Measurements from ENCODE around the gene P2RY10. TPM values are rescaled to one million over a fixed set of nuclear protein-coding genes. Genes with fewer than 3 reads are reported as not detected.

Gene P2RY10
- total RNA-seq (2014; rRNA removed; shearing (Covaris generic)), result not detected in 2 replicates

GRCh38 chrX:78945186-78945912, at the start of gene P2RY10:
P2RY10 (plus strand) TSS chrX:78945391; CDS start chrX:78960521, 15,130 bp downstream.
- no peak for DNase-seq
- Histone ChIP-seq H3K4me3 (ENCODE audit: insufficient read depth, low read depth, low read length) (no peak within 1 kb of the TSS), H3K36me3 (replicated peaks; ENCODE audit: control insufficient read depth, insufficient read depth, low read length) (no peaks in the 10 kb centered on the region), H3K27me3 (ENCODE audit: control insufficient read depth, insufficient read depth, low read length) (no peaks in the 10 kb centered on the region)

- H3K27me3 ChIP-seq (ENCODE audit: control insufficient read depth, insufficient read depth, low read length), result no peaks in the 10 kb centered on the region
- H3K4me3 ChIP-seq (ENCODE audit: insufficient read depth, low read depth, low read length), result no peak overlapping the region
- DNase-seq, result no peak
- H3K36me3 ChIP-seq (replicated peaks; ENCODE audit: control insufficient read depth, insufficient read depth, low read length), result no peaks in the 10 kb centered on the region
These were observed 22.4 kb upstream of the P2RY10 start for GRCh38 chrX:78922754-78923153.

GRCh38 chrX:78923198-78924015, 21.8 kb upstream of the P2RY10 start:
- Histone ChIP-seq H3K4me3 (ENCODE audit: insufficient read depth, low read depth, low read length) (no peak overlapping the region), H3K36me3 (replicated peaks; ENCODE audit: control insufficient read depth, insufficient read depth, low read length) (no peaks in the 10 kb centered on the region), H3K27me3 (ENCODE audit: control insufficient read depth, insufficient read depth, low read length) (no peaks in the 10 kb centered on the region)
- no peak for DNase-seq

GRCh38 chrX:78931814-78932213, 13.4 kb upstream of the P2RY10 start:
- no peak overlapping the region for H3K4me3 ChIP-seq (ENCODE audit: insufficient read depth, low read depth, low read length)
- no peaks in the 10 kb centered on the region for H3K27me3 ChIP-seq (ENCODE audit: control insufficient read depth, insufficient read depth, low read length)
- H3K36me3 ChIP-seq (replicated peaks; ENCODE audit: control insufficient read depth, insufficient read depth, low read length), result no peaks in the 10 kb centered on the region
- DNase-seq, result no peak

- Histone ChIP-seq H3K4me3 (ENCODE audit: insufficient read depth, low read depth, low read length) (no peak overlapping the region), H3K27me3 (ENCODE audit: control insufficient read depth, insufficient read depth, low read length) (no peaks in the 10 kb centered on the region), H3K36me3 (replicated peaks; ENCODE audit: control insufficient read depth, insufficient read depth, low read length) (no peaks in the 10 kb centered on the region)
- DNase-seq, result no peak
These were observed 10.3 kb upstream of the P2RY10 start for GRCh38 chrX:78934866-78935265.

GRCh38 chrX:78944351-78944750, 840 bp upstream of the P2RY10 start:
- no peak for DNase-seq
- Histone ChIP-seq H3K4me3 (ENCODE audit: insufficient read depth, low read depth, low read length) (no peak overlapping the region), H3K36me3 (replicated peaks; ENCODE audit: control insufficient read depth, insufficient read depth, low read length) (no peaks in the 10 kb centered on the region), H3K27me3 (ENCODE audit: control insufficient read depth, insufficient read depth, low read length) (no peaks in the 10 kb centered on the region)

- H3K27me3 ChIP-seq (ENCODE audit: control insufficient read depth, insufficient read depth, low read length), result no peaks in the 10 kb centered on the region
- DNase-seq, result no peak
- H3K4me3 ChIP-seq (ENCODE audit: insufficient read depth, low read depth, low read length), result no peak overlapping the region
- no peaks in the 10 kb centered on the region for H3K36me3 ChIP-seq (replicated peaks; ENCODE audit: control insufficient read depth, insufficient read depth, low read length)
These were observed 1.2 kb downstream of the P2RY10 start for GRCh38 chrX:78946178-78946931.

GRCh38 chrX:78950009-78950835, 5.0 kb downstream of the P2RY10 start:
- no peaks in the 10 kb centered on the region for H3K36me3 ChIP-seq (replicated peaks; ENCODE audit: control insufficient read depth, insufficient read depth, low read length)
- no peaks in the 10 kb centered on the region for H3K27me3 ChIP-seq (ENCODE audit: control insufficient read depth, insufficient read depth, low read length)
- DNase-seq, result no peak
- H3K4me3 ChIP-seq (ENCODE audit: insufficient read depth, low read depth, low read length), result no peak overlapping the region

GRCh38 chrX:78957049-78957767, 12.0 kb downstream of the P2RY10 start:
- no peak overlapping the region for H3K4me3 ChIP-seq (ENCODE audit: insufficient read depth, low read depth, low read length)

GRCh38 chrX:78957768-78958130, 12.6 kb downstream of the P2RY10 start:
- Histone ChIP-seq H3K36me3 (replicated peaks; ENCODE audit: control insufficient read depth, insufficient read depth, low read length) (no peaks in the 10 kb centered on the region), H3K4me3 (ENCODE audit: insufficient read depth, low read depth, low read length) (no peak overlapping the region), H3K27me3 (ENCODE audit: control insufficient read depth, insufficient read depth, low read length) (no peaks in the 10 kb centered on the region)
- no peak for DNase-seq

More at GRCh38 chrX:78957049-78957767, 12.0 kb downstream of the P2RY10 start:
- Histone ChIP-seq H3K27me3 (ENCODE audit: control insufficient read depth, insufficient read depth, low read length) (no peaks in the 10 kb centered on the region), H3K36me3 (replicated peaks; ENCODE audit: control insufficient read depth, insufficient read depth, low read length) (no peaks in the 10 kb centered on the region)
- DNase-seq, result no peak

GRCh38 chrX:78958419-78959116, 13.4 kb downstream of the P2RY10 start:
- no peak overlapping the region for H3K4me3 ChIP-seq (ENCODE audit: insufficient read depth, low read depth, low read length)
- no peak for DNase-seq
- no peaks in the 10 kb centered on the region for H3K36me3 ChIP-seq (replicated peaks; ENCODE audit: control insufficient read depth, insufficient read depth, low read length)
- H3K27me3 ChIP-seq (ENCODE audit: control insufficient read depth, insufficient read depth, low read length), result no peaks in the 10 kb centered on the region

GRCh38 chrX:78960888-78961287, 15.7 kb downstream of the P2RY10 start:
- DNase-seq, result no peak
- Histone ChIP-seq H3K4me3 (ENCODE audit: insufficient read depth, low read depth, low read length) (no peak overlapping the region), H3K27me3 (ENCODE audit: control insufficient read depth, insufficient read depth, low read length) (no peaks in the 10 kb centered on the region), H3K36me3 (replicated peaks; ENCODE audit: control insufficient read depth, insufficient read depth, low read length) (no peaks in the 10 kb centered on the region)

- Histone ChIP-seq H3K27me3 (ENCODE audit: control insufficient read depth, insufficient read depth, low read length) (no peaks in the 10 kb centered on the region), H3K36me3 (replicated peaks; ENCODE audit: control insufficient read depth, insufficient read depth, low read length) (no peaks in the 10 kb centered on the region), H3K4me3 (ENCODE audit: insufficient read depth, low read depth, low read length) (no peak overlapping the region)
- no peak for DNase-seq
These were observed 19.4 kb downstream of the P2RY10 start for GRCh38 chrX:78964598-78964997.

Data from H7 (cell line).